Measurements from ENCODE around the gene ARHGAP8.

Gene ARHGAP8

GRCh38 chr22:44821741-44822475 is 69.5 kb downstream of the ARHGAP8 start:
- in situ Hi-C loops (cut with MboI; ENCODE audit: low sequenced_read_pairs, unreplicated experiment), result loop anchor here (10.0 kb wide), 1 partner anchor 273 kb away; no protein-coding TSS in a partner anchor
- DNase-seq (ENCODE audit: low spot score), result no peak
- no peak for TF ChIP-seq CTCF (IDR thresholded peaks at IDR 0.05; ENCODE audit: borderline replicate concordance, control extremely low read depth, extremely low read depth, insufficient read depth, missing control alignments)

GRCh38 chr22:44822534-44822933 is 70.2 kb downstream of the ARHGAP8 start:
- no peak for DNase-seq (ENCODE audit: low spot score)
- no peak for TF ChIP-seq CTCF (IDR thresholded peaks at IDR 0.05; ENCODE audit: borderline replicate concordance, control extremely low read depth, extremely low read depth, insufficient read depth, missing control alignments)
- in situ Hi-C loops (cut with MboI; ENCODE audit: low sequenced_read_pairs, unreplicated experiment), result loop anchor here (10.0 kb wide), 1 partner anchor 272 kb away; no protein-coding TSS in a partner anchor

DNA sequence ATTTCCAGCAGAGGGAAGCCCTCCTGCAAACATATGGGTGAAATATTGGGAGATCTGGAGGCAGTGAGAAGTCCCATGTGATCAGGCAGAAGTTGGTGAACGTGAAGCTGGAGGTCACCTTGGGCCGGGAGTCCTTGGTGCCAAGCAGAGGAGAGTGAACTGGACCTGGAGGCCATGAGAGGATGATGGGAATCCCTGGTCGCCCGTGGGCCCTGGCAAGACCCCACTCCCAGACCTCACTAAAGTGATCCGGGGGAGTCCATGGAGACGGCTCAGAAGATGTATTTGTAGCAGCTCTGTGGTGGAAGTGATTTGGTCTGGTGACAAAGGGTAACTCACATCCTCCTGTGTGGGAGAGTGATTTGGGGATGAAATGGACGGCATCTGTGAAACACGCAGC is 71.0 kb downstream of the ARHGAP8 start:
- no peak for TF ChIP-seq CTCF (IDR thresholded peaks at IDR 0.05; ENCODE audit: borderline replicate concordance, control extremely low read depth, extremely low read depth, insufficient read depth, missing control alignments)
- in situ Hi-C loops (cut with MboI; ENCODE audit: low sequenced_read_pairs, unreplicated experiment), result loop anchor here (10.0 kb wide), 1 partner anchor 271 kb away; no protein-coding TSS in a partner anchor
- no peak for DNase-seq (ENCODE audit: low spot score)

- DNase-seq (ENCODE audit: low spot score), result no peak
- in situ Hi-C loops (cut with MboI; ENCODE audit: low sequenced_read_pairs, unreplicated experiment), result loop anchor here (10.0 kb wide), 1 partner anchor 271 kb away; no protein-coding TSS in a partner anchor
- TF ChIP-seq CTCF (IDR thresholded peaks at IDR 0.05; ENCODE audit: borderline replicate concordance, control extremely low read depth, extremely low read depth, insufficient read depth, missing control alignments), result no peak
Observed at GRCh38 chr22:44823806-44824205, 71.4 kb downstream of the ARHGAP8 start.

DNA sequence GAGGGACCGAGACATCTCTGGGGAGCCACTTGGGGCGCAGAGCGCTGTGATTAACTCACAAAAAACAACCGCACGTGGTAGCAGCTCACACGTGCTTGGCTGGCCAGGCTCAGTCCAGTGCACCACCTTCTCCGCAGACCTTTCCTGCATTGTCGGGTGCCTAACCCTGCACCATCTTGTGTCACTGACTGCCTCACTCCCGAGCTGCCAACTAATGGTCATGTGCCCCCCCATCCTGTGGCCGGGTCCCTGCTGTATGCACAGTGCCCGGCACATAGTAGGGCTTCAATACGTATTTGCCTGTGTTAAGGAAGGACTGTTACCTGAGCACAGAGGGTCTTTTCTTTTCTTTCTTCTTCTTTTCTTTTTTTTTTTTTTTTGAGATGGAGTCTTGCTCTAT is 71.9 kb downstream of the ARHGAP8 start:
- in situ Hi-C loops (cut with MboI; ENCODE audit: low sequenced_read_pairs, unreplicated experiment), result loop anchor here (10.0 kb wide), 1 partner anchor 271 kb away; no protein-coding TSS in a partner anchor
- no peak for DNase-seq (ENCODE audit: low spot score)
- TF ChIP-seq CTCF (IDR thresholded peaks at IDR 0.05; ENCODE audit: borderline replicate concordance, control extremely low read depth, extremely low read depth, insufficient read depth, missing control alignments), result no peak

DNA sequence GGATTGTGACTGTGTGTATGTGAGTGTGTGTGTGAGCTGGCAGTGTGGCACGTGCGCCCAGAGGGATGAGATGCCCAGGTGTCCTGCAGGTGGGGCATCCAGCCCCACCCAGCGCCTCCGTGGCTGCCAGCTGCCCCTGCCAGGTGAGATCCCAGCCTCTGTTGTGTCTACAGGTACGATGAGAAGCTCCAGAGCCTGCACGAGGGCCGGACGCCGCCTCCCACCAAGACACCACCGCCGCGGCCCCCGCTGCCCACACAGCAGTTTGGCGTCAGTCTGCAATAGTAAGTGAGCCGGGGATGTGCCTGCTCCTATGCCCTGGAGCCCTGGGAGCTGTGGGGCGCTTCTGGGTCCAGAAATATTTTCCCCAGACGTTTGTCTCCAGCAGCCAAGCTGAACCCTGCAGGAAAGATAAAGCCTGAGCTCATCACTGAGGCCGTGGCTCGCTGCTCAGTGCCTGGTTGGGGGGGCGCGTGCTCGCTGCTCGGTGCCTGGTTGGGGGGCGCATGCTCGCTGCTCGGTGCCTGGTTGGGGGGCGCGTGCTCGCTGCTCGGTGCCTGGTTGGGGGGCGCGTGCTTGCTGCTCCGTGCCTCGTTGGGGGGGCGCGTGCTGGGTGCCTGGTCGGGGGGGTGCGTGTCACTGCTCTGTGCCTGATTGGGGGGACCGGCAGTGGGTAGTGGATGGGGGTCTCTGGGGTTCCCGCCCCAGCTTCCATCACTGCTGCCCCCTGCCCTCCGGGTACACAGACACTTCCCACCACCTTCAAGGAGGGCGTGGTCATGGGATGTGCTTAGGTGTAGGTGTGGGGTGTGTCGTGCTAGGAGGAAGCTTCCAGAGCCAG is 73.2 kb downstream of the ARHGAP8 start:
- DNase-seq (ENCODE audit: low spot score), result no peak
- in situ Hi-C loops (cut with MboI; ENCODE audit: low sequenced_read_pairs, unreplicated experiment), result loop anchor here (10.0 kb wide), 1 partner anchor 269 kb away; no protein-coding TSS in a partner anchor
- no peak for TF ChIP-seq CTCF (IDR thresholded peaks at IDR 0.05; ENCODE audit: borderline replicate concordance, control extremely low read depth, extremely low read depth, insufficient read depth, missing control alignments)
